Measurements from ENCODE around the gene IGSF23.

- TF ChIP-seq CEBPB (IDR thresholded peaks at IDR 0.05; ENCODE audit: low read depth, low read length) (no peak), CTCF (conservative IDR thresholded peaks at IDR 0.05; ENCODE audit: low read depth, low read length) (no peak), MAZ (IDR thresholded peaks at IDR 0.05; ENCODE audit: borderline replicate concordance, low read depth, low read length) (no peak), POLR2A (IDR thresholded peaks at IDR 0.05; ENCODE audit: low read depth, low read length) (no peak), CHD1 (IDR thresholded peaks at IDR 0.05; ENCODE audit: low read depth, low read length) (no peak)
These were observed 48.5 kb downstream of the IGSF23 start for GRCh38 chr19:44661904-44662303.

All from IMR-90 (cell line).